B cell (primary cell): Measurements from ENCODE around the gene SLC35G6. TPM values are rescaled to one million over a fixed set of nuclear protein-coding genes. Genes with fewer than 3 reads are reported as not detected.
A peak's percentile ranks its signal among the peaks of the same experiment; 100 is the strongest.

ENCODE experiments used
- ATAC-seq: fragments of 200-7000 bp; cut with Tn5 transposase; one replicate; pipeline ENCODE4 v1.10.0; 2021; ENCODE audit warnings: low read depth, mild to moderate bottlenecking, moderate number of reproducible peaks, moderate library complexity
- CTCF ChIA-PET: fragments of 350-600 bp; sonication (Branson Sonifier 250); formaldehyde crosslinking; loops from one replicate; lab custom pipeline; 2021; ENCODE audit warnings: antibody characterized with exemption, inconsistent platforms; lab: Charles Lee
- POLR2A ChIA-PET: fragments of 350-600 bp; sonication (Branson Sonifier 250); formaldehyde crosslinking; loops from one replicate; lab custom pipeline; 2021; ENCODE audit warnings: antibody characterized with exemption; lab: Charles Lee
- DNase-seq: peaks from one replicate; pipeline ENCODE4 v3.0.0; 2013
- H2AFZ ChIP-seq: 2 replicates; pipeline ENCODE4 v1.6.1; 2012; ENCODE audit warnings: mild to moderate bottlenecking, low read depth, low read length; ENCODE audit not compliant: insufficient read depth, poor library complexity, severe bottlenecking
- H3K27ac ChIP-seq, 2 donors: 1 replicate in 1 of 2; 2 replicates in 1 of 2; pipeline ENCODE4 v1.5.1; 2012 to 2013; ENCODE audit warnings: low read length in 2 of 2, mild to moderate bottlenecking in 2 of 2, moderate library complexity in 1 of 2
- H3K27me3 ChIP-seq, 4 experiments: fragments of 200-600 bp in 1 of 4; sonication (generic) in 1 of 4; replicated peaks in 1 of 4; 1 replicate in 2 of 4; 2 replicates in 2 of 4; pipeline versions ENCODE4 v1.6.1 to v1.7.0; 2013 to 2016; ENCODE audit warnings: low read length in 3 of 4, mild to moderate bottlenecking in 2 of 4, mixed read lengths in 1 of 4, moderate library complexity in 1 of 4; ENCODE audit not compliant: insufficient read depth in 4 of 4, control insufficient read depth in 3 of 4; ENCODE audit errors: control extremely low read depth in 1 of 4
- H3K36me3 ChIP-seq, 2 experiments: replicated peaks in 1 of 2; 1 replicate in 1 of 2; 2 replicates in 1 of 2; pipeline versions ENCODE4 v1.6.1 to v1.7.1; 2013; ENCODE audit warnings: low read length in 1 of 2; ENCODE audit not compliant: insufficient read depth in 2 of 2, control insufficient read depth in 1 of 2; ENCODE audit errors: control extremely low read depth in 1 of 2, extremely low read depth in 1 of 2
- H3K4me1 ChIP-seq, 2 donors: fragments of 200-600 bp in 1 of 2; sonication (generic) in 1 of 2; 1 replicate in 1 of 2; 2 replicates in 1 of 2; pipeline versions ENCODE4 v1.5.1 to v1.6.1; 2013 to 2017; ENCODE audit warnings: low read length in 2 of 2; ENCODE audit not compliant: control insufficient read depth in 2 of 2, insufficient read depth in 2 of 2
- H3K4me2 ChIP-seq: replicated peaks from 2 replicates; pipeline ENCODE3; 2012; ENCODE audit warnings: mild to moderate bottlenecking, low read depth, low read length; ENCODE audit not compliant: poor library complexity, severe bottlenecking
- H3K4me3 ChIP-seq, 5 experiments: fragments of 200-600 bp in 1 of 5; sonication (generic) in 1 of 5; 1 replicate in 3 of 5; 2 replicates in 2 of 5; pipeline versions ENCODE4 v1.5.1 to v1.7.0; 2011 to 2016; ENCODE audit warnings: low read length in 4 of 5, mild to moderate bottlenecking in 4 of 5, low read depth in 2 of 5, control low read depth in 1 of 5, moderate library complexity in 1 of 5; ENCODE audit not compliant: insufficient read depth in 1 of 5; ENCODE audit errors: control extremely low read depth in 1 of 5, extremely low read depth in 1 of 5
- H3K79me2 ChIP-seq: fragments of 200-600 bp; sonication (generic); one replicate; pipeline ENCODE4 v1.6.0; 2016; ENCODE audit warnings: low read length; ENCODE audit not compliant: control insufficient read depth, insufficient read depth
- H3K9ac ChIP-seq: fragments of 200-600 bp; sonication (generic); 2 replicates; pipeline ENCODE4 v1.6.1; 2017; ENCODE audit warnings: mild to moderate bottlenecking, low read length, moderate library complexity
- H3K9me3 ChIP-seq, 3 donors: one replicate each; pipeline versions ENCODE4 v1.6.1 to v1.7.1; 2013; ENCODE audit warnings: low read length in 2 of 3; ENCODE audit not compliant: control insufficient read depth in 2 of 3, insufficient read depth in 1 of 3; ENCODE audit errors: control extremely low read depth in 1 of 3
- H4K20me1 ChIP-seq: 2 replicates; pipeline ENCODE4 v1.6.0; 2012; ENCODE audit warnings: mild to moderate bottlenecking, low read length; ENCODE audit not compliant: insufficient read depth, control insufficient read depth, poor library complexity, severe bottlenecking
- H3K27ac Mint-ChIP-seq: one replicate; pipeline ENCODE4 v1.8.0; 2021; ENCODE audit warnings: mixed read lengths
- H3K27me3 Mint-ChIP-seq: one replicate; pipeline ENCODE4 v1.8.0; 2021; ENCODE audit warnings: mixed read lengths
- H3K4me1 Mint-ChIP-seq: one replicate; pipeline ENCODE4 v1.8.0; 2021; ENCODE audit warnings: mixed read lengths
- H3K4me3 Mint-ChIP-seq: one replicate; pipeline ENCODE4 v1.8.0; 2021; ENCODE audit warnings: mixed read lengths
- H3K9me3 Mint-ChIP-seq: one replicate; pipeline ENCODE4 v1.8.0; 2022; ENCODE audit warnings: mixed read lengths; ENCODE audit not compliant: insufficient read depth
- EZH2 ChIP-seq: IDR thresholded peaks from 2 replicates; pipeline ENCODE4 v1.6.1; 2012; ENCODE audit warnings: borderline replicate concordance, low read depth, mild to moderate bottlenecking, moderate library complexity, low read length; ENCODE audit not compliant: insufficient read depth, poor library complexity, severe bottlenecking
- WGBS: methylation state at CpG from one replicate; pipeline ENCODE4 v1.1.5; 2013; ENCODE audit warnings: missing lambda C conversion rate; ENCODE audit not compliant: insufficient coverage; 5-methylcytosine and 5-hydroxymethylcytosine counted together
- intact Hi-C: fragments of 100-400 bp; cut with micrococcal nuclease; formaldehyde crosslinking; loops from one replicate; pipeline ENCODE4 v1.10.0; 2022
- polyA plus RNA-seq: library from polyadenylated mRNA; depleted of rRNA; stranded (reverse); fragments of >200 nt; gene quantifications from 2 replicates; pipeline ENCODE4 v1.2.3, GENCODE V29; 2012
- total RNA-seq, 2 donors: library from RNA; stranded (reverse); fragments of 120-200 nt in 1 of 2; gene quantifications; 1 replicate in 1 of 2; 2 replicates in 1 of 2; pipeline versions ENCODE4 v1.2.3 to v1.2.4, GENCODE V29; 2013 to 2022
- TF ChIP-seq, protein P1 (sequence below): fragments of 200-600 bp; IDR thresholded peaks from one replicate; pipeline ENCODE4 v1.8.0; 2022; ENCODE audit warnings: antibody characterized with exemption, mild to moderate bottlenecking

The SLC35G6 gene
- total and polyA plus RNA-seq, 2 donors (not counting 1 experiment from before 2014, with no cell fraction given): 0.04 to 0.30 TPM

DNA sequence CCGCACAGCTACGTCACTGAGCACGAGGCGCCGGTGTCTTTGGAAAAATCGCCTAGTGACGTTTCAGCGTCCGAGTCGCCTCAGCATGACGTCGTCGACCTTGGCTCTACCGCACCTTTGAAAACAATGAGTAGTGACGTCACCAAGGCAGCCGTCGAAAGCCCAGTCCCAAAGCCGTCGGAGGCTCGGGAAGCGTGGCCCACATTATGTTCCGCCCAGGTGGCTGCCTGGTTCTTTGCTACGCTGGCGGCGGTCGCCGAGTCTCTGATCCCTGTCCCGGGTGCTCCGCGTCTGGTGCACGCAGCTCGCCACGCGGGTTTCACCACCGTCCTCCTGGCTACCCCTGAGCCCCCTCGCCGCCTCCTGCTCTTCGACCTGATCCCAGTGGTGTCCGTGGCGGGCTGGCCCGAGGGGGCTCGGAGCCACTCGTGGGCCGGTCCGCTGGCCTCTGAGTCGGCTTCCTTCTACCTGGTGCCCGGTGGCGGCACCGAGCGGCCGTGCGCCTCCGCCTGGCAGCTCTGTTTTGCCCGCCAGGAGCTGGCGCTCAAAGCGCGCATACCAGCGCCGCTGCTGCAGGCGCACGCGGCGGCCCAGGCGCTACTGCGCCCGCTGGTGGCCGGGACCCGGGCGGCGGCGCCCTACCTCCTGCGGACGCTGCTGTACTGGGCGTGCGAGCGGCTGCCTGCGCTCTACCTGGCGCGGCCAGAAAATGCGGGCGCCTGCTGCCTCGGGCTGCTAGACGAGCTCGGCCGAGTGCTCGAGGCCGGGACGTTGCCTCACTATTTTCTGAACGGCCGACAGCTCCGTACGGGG is 44.5 kb upstream of the SLC35G6 start:
- Histone ChIP-seq H4K20me1 (peaks cover 49% of the 10 kb centered on the region), H3K4me3 (peak overlapping the region in 4 of 5 experiments; percentile 77 to 85 (median 79)), H3K36me3 (no peaks in the 10 kb centered on the region), H3K4me2 (peak overlapping the region; percentile 93), H3K79me2 (peaks cover 27% of the 10 kb centered on the region), H3K4me1 (peaks cover 51 to 53% of the 10 kb centered on the region in 2 donors), H2AFZ (no peak overlapping the region), H3K9ac (peak overlapping the region; percentile 81), H3K27ac (peak overlapping the region; percentile 12 to 80), H3K9me3 (peaks cover 0 to 34% (median 0%) of the 10 kb centered on the region in 3 donors), H3K27me3 (peaks cover 0 to 39% (median 28%) of the 10 kb centered on the region in 4 experiments)
- DNase-seq (peak; percentile 87), ATAC-seq (peak; percentile 52)
- Mint-ChIP-seq H3K4me3 (peak overlapping the region; percentile 96), H3K27me3 (peaks cover 32% of the 10 kb centered on the region), H3K27ac (peak overlapping the region; percentile 94), H3K4me1 (peaks cover 48% of the 10 kb centered on the region), H3K9me3 (no peaks in the 10 kb centered on the region)
- intact Hi-C loops: loop anchor here (5.0 kb wide), 2 partner anchors 399 to 1949 kb away; partner anchors contain the start of genes DERL2, MIS12 and SLC16A13
- ChIA-PET POLR2A (interaction anchor here (0.8 to 3.2 kb wide), 13 partner anchors 33 to 250 kb away, joined by 3 to 27 read pairs (median 3); partner anchors contain the start of genes GPS2, POLR2A, SENP3 and SLC35G6), CTCF (interaction anchor here (0.6 to 4.2 kb wide), 45 partner anchors 9 to 251 kb away, joined by 3 to 43 read pairs (median 5); partner anchors contain the start of genes ACAP1, CD68, CHRNB1 and MPDU1)
- WGBS: 21% methylated on average over 92 of the region's 92 CpGs
- no peak for TF ChIP-seq EZH2
- TF ChIP-seq, protein P1, sequence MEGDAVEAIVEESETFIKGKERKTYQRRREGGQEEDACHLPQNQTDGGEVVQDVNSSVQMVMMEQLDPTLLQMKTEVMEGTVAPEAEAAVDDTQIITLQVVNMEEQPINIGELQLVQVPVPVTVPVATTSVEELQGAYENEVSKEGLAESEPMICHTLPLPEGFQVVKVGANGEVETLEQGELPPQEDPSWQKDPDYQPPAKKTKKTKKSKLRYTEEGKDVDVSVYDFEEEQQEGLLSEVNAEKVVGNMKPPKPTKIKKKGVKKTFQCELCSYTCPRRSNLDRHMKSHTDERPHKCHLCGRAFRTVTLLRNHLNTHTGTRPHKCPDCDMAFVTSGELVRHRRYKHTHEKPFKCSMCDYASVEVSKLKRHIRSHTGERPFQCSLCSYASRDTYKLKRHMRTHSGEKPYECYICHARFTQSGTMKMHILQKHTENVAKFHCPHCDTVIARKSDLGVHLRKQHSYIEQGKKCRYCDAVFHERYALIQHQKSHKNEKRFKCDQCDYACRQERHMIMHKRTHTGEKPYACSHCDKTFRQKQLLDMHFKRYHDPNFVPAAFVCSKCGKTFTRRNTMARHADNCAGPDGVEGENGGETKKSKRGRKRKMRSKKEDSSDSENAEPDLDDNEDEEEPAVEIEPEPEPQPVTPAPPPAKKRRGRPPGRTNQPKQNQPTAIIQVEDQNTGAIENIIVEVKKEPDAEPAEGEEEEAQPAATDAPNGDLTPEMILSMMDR: peak; percentile 82
